Fibroblast of lung (primary cell): ENCODE data around the gene RPS14. TPM values are rescaled to one million over a fixed set of nuclear protein-coding genes. Genes with fewer than 3 reads are reported as not detected.

Experiments used
- DNase-seq, 2 donors: peaks; one replicate each; pipeline versions ENCODE4 v3.0.0 to v3.0.0-alpha.2; 2010; ENCODE audit warnings: low read depth in 2 of 2
- H2AFZ ChIP-seq: 2 replicates; pipeline ENCODE4 v1.5.1; 2012; ENCODE audit warnings: low read length, control low read depth, inconsistent platforms
- H3K27ac ChIP-seq: 2 replicates; pipeline ENCODE4 v1.5.1; 2011; ENCODE audit warnings: low read length, control low read depth; ENCODE audit not compliant: insufficient read depth
- H3K27me3 ChIP-seq: 2 replicates; pipeline ENCODE4 v1.5.1; 2011; ENCODE audit warnings: mild to moderate bottlenecking, low read length; ENCODE audit not compliant: control insufficient read depth, insufficient read depth
- H3K36me3 ChIP-seq: 2 replicates; pipeline ENCODE4 v1.5.1; 2011; ENCODE audit warnings: low read length; ENCODE audit not compliant: control insufficient read depth, insufficient read depth
- H3K4me1 ChIP-seq: 2 replicates; pipeline ENCODE4 v1.5.1; 2011; ENCODE audit warnings: low read length; ENCODE audit not compliant: control insufficient read depth, insufficient read depth; ENCODE audit errors: extremely low read depth
- H3K4me2 ChIP-seq: 2 replicates; pipeline ENCODE4 v1.5.1; 2011; ENCODE audit warnings: low read length, control low read depth; ENCODE audit not compliant: insufficient read depth; ENCODE audit errors: extremely low read depth
- H3K4me3 ChIP-seq, 4 experiments: fragments of 200-600 bp in 1 of 4; sonication (generic) in 1 of 4; replicated peaks in 1 of 4; 2 replicates each; pipeline ENCODE4 v1.5.1; 2011 to 2016; ENCODE audit warnings: low read length in 4 of 4, low read depth in 3 of 4, mild to moderate bottlenecking in 3 of 4, control low read depth in 2 of 4, inconsistent platforms in 1 of 4, mixed read lengths in 1 of 4; ENCODE audit not compliant: insufficient read depth in 1 of 4; ENCODE audit errors: control extremely low read depth in 1 of 4
- H3K79me2 ChIP-seq: 2 replicates; pipeline ENCODE4 v1.5.1; 2012; ENCODE audit warnings: mild to moderate bottlenecking, low read length, inconsistent platforms; ENCODE audit not compliant: control insufficient read depth, insufficient read depth
- H3K9ac ChIP-seq: 2 replicates; pipeline ENCODE4 v1.5.1; 2011; ENCODE audit warnings: mild to moderate bottlenecking, low read length, control low read depth; ENCODE audit not compliant: insufficient read depth
- H3K9me3 ChIP-seq: 2 replicates; pipeline ENCODE4 v1.5.1; 2012; ENCODE audit warnings: low read depth, low read length; ENCODE audit not compliant: control insufficient read depth, insufficient read depth
- H4K20me1 ChIP-seq: 2 replicates; pipeline ENCODE4 v1.5.1; 2011; ENCODE audit warnings: low read length; ENCODE audit not compliant: control insufficient read depth, insufficient read depth; ENCODE audit errors: extremely low read depth
- CTCF ChIP-seq, 2 donors: IDR thresholded peaks in 1 of 2; conservative IDR thresholded peaks in 1 of 2; 1 replicate in 1 of 2; 2 replicates in 1 of 2; pipeline ENCODE4 v1.5.1; 2011 to 2012; ENCODE audit warnings: low read length in 2 of 2, control low read depth in 1 of 2, inconsistent platforms in 1 of 2, low read depth in 1 of 2, mild to moderate bottlenecking in 1 of 2
- EZH2 ChIP-seq: IDR thresholded peaks from 2 replicates; pipeline ENCODE4 v1.5.1; 2012; ENCODE audit warnings: low read length, control low read depth, mild to moderate bottlenecking; ENCODE audit errors: missing control alignments
- polyA plus RNA-seq, 2 donors: library from polyadenylated mRNA; depleted of rRNA in 1 of 2; stranded (reverse) in 1 of 2; unstranded in 1 of 2; fragments of >200 nt; gene quantifications; 2 replicates each; pipeline ENCODE4 v1.2.1, GENCODE V29; 2011 to 2012; ENCODE audit warnings: missing spikeins in 1 of 2
- total RNA-seq: library from RNA; depleted of rRNA; stranded (reverse); fragments of >200 nt; gene quantifications from 2 replicates; pipeline ENCODE4 v1.2.1, GENCODE V29; 2014

The RPS14 gene
- total and polyA plus RNA-seq, 2 donors (not counting 1 experiment from before 2014, with no cell fraction given) = 1,962 to 5,623 TPM

GRCh38 chr5:150473673-150474358 lies 24.3 kb upstream of the RPS14 start:
- TF ChIP-seq EZH2 (no peak), CTCF (conservative IDR thresholded peaks at IDR 0.05 in 1 of 2, IDR thresholded peaks at IDR 0.05 in 1 of 2; ENCODE audit: low read depth in 1 of 2, low read length in 2 of 2) (no peak)
- Histone ChIP-seq H3K79me2 (no peaks in the 10 kb centered on the region), H4K20me1 (no peaks in the 10 kb centered on the region), H3K9ac (no peak overlapping the region), H2AFZ (no peak overlapping the region), H3K27me3 (no peaks in the 10 kb centered on the region), H3K36me3 (no peaks in the 10 kb centered on the region), H3K4me1 (peaks cover 42% of the 10 kb centered on the region), H3K9me3 (no peaks in the 10 kb centered on the region), H3K27ac (peak overlapping the region; percentile 90), H3K4me2 (no peak overlapping the region), H3K4me3 (no peak overlapping the region)
- DNase-seq = peak in 1 of 2 donors; percentile 98

DNA sequence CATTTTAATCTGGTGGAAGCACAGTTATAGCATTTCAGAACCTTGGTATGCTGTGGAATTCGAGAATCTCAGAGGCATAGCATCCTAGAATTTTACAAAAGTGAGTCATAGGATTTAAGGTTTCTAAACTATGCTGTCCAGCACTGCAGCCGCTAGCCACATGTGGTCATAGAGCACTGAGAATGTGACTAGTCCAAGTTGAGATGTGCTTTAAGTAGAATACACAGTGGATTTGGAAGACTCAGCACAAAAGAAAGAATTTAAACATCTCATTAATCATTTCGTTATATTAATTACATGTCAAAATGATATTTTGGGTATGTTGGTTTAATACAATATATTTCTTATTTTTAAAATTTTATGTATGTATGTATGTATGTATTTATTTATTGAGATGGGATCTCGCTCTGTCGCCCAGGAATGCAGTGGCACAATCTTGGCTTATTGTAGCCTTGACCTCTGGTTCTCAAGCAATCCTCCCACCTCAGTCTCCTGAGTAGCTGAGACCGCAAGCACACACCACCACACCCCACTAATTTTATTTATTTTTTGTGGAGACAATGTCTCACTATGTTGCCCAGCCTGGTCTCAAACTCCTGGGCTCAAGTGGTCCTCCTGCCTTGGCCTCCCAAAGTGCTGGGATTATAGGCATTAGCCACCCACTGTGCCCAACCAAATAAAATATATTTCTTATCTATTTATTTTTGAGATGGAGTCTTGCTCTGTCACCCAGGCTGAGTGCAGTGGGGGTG lies 20.4 kb upstream of the RPS14 start:
- Histone ChIP-seq H3K79me2 (no peaks in the 10 kb centered on the region), H3K4me1 (peaks cover 34% of the 10 kb centered on the region), H3K27me3 (no peaks in the 10 kb centered on the region), H3K9me3 (no peaks in the 10 kb centered on the region), H3K4me3 (no peak overlapping the region), H3K36me3 (no peaks in the 10 kb centered on the region), H4K20me1 (no peaks in the 10 kb centered on the region), H3K27ac (no peak overlapping the region), H3K4me2 (no peak overlapping the region), H3K9ac (no peak overlapping the region), H2AFZ (no peak overlapping the region)
- DNase-seq = peak; percentile 93 to 99
- no peak for TF ChIP-seq CTCF (conservative IDR thresholded peaks at IDR 0.05 in 1 of 2, IDR thresholded peaks at IDR 0.05 in 1 of 2; ENCODE audit: low read depth in 1 of 2, low read length in 2 of 2)

DNA sequence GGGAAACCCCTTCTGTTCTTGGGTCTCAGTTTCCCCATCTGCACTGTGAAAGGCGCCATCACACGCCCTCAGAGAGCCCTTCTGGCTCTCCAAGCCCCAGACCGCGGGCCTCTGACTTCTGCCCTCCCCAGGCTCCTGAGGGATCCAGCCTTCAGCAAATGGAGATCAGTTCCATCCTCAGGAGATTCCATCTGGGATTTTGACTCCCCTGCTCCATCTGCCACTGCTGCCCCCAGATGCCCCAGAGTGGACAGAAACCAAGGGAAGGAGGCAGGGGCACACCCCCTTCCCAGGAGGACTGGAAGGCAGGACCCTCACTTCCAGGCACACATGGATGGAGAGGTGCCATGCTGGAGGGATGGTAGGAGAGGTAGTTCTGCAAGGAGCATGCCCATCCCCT lies 18.7 kb upstream of the RPS14 start:
- no peak overlapping the region for H3K4me2 ChIP-seq
- no peaks in the 10 kb centered on the region for H3K36me3 ChIP-seq
- no peaks in the 10 kb centered on the region for H3K27me3 ChIP-seq
- H3K4me1 ChIP-seq = peaks cover 26% of the 10 kb centered on the region
- no peak overlapping the region for H2AFZ ChIP-seq
- DNase-seq = no peak
- TF ChIP-seq EZH2 = no peak
- TF ChIP-seq CTCF (conservative IDR thresholded peaks at IDR 0.05 in 1 of 2, IDR thresholded peaks at IDR 0.05 in 1 of 2; ENCODE audit: low read depth in 1 of 2, low read length in 2 of 2) = no peak
- H4K20me1 ChIP-seq = no peaks in the 10 kb centered on the region
- no peak overlapping the region for H3K9ac ChIP-seq
- no peaks in the 10 kb centered on the region for H3K79me2 ChIP-seq
- no peak overlapping the region for H3K4me3 ChIP-seq
- H3K9me3 ChIP-seq = no peaks in the 10 kb centered on the region
- H3K27ac ChIP-seq = peak overlapping the region; percentile 34
